Stimulated activated CD8-positive, alpha-beta memory T cell treated with anti-CD3 and anti-CD28 coated beads, Interleukin-15, amount 100 ng/mL, for 48 hours (primary cell): ENCODE data around the gene MYO9B.
A peak's percentile ranks its signal among the peaks of the same experiment; 100 is the strongest.

Experiments
- DNase-seq, 2 donors: peaks; one replicate each; pipeline ENCODE4 v3.0.0-alpha.2; 2020; ENCODE audit warnings: low read depth in 2 of 2

Gene MYO9B

GRCh38 chr19:17061691-17062090 is 13.9 kb upstream of the MYO9B start:
- no peak for DNase-seq

- no peak for DNase-seq
These were observed 12.1 kb upstream of the MYO9B start for GRCh38 chr19:17063428-17063827.

- no peak for DNase-seq
These were observed 6.4 kb upstream of the MYO9B start for GRCh38 chr19:17069193-17069592.

GRCh38 chr19:17070421-17070820 is 5.2 kb upstream of the MYO9B start:
- no peak for DNase-seq

- no peak for DNase-seq
These were observed 4.7 kb upstream of the MYO9B start for GRCh38 chr19:17070912-17071311.

GRCh38 chr19:17073869-17074633 is 1.5 kb upstream of the MYO9B start:
- no peak for DNase-seq

- DNase-seq = no peak
These were observed 943 bp upstream of the MYO9B start for GRCh38 chr19:17074634-17075034.

GRCh38 chr19:17075864-17076542 is 426 bp downstream of the MYO9B start:
- peak; percentile 31 to 48 for DNase-seq

GRCh38 chr19:17076543-17076991 is 990 bp downstream of the MYO9B start:
- DNase-seq = no peak

GRCh38 chr19:17077447-17078028 is 2.0 kb downstream of the MYO9B start:
- no peak for DNase-seq

GRCh38 chr19:17078036-17078919 is 2.7 kb downstream of the MYO9B start:
- DNase-seq = no peak

- DNase-seq = no peak
These were observed 3.5 kb downstream of the MYO9B start for GRCh38 chr19:17078920-17079709.

- peak; percentile 67 to 69 for DNase-seq
These were observed 4.3 kb downstream of the MYO9B start for GRCh38 chr19:17079710-17080439.

- DNase-seq = no peak
These were observed 4.8 kb downstream of the MYO9B start for GRCh38 chr19:17080440-17080801.

GRCh38 chr19:17081672-17082630 is 6.4 kb downstream of the MYO9B start:
- DNase-seq = no peak

- no peak for DNase-seq
These were observed 10.5 kb downstream of the MYO9B start for GRCh38 chr19:17086120-17086519.

GRCh38 chr19:17086834-17087233 is 11.3 kb downstream of the MYO9B start:
- DNase-seq = no peak

- no peak for DNase-seq
These were observed 13.0 kb downstream of the MYO9B start for GRCh38 chr19:17088552-17088951.

- peak in 1 of 2 donors; percentile 21 for DNase-seq
These were observed 15.0 kb downstream of the MYO9B start for GRCh38 chr19:17090583-17090982.
